GM23338 (cell line): ENCODE measurements around the gene DGKG.

ENCODE experiments used
- CREB1 ChIP-seq: fragments of 250-450 bp; sonication (Bioruptor Pico); IDR thresholded peaks from 2 replicates; pipeline ENCODE4 v1.5.0; 2020; ENCODE audit warnings: low read depth, mild to moderate bottlenecking, moderate library complexity
- CTCF ChIP-seq, 2 experiments: fragments of 200-600 bp in 1 of 2; sonication (generic) in 1 of 2; conservative IDR thresholded peaks; 2 replicates each; pipeline versions ENCODE4 v1.5.1 to v1.6.1; 2016 to 2017; ENCODE audit warnings: antibody characterized with exemption in 2 of 2, low read depth in 2 of 2, mild to moderate bottlenecking in 2 of 2, moderate library complexity in 1 of 2
- EZH2 ChIP-seq: fragments of 200-600 bp; sonication (generic); IDR thresholded peaks from one replicate; pipeline ENCODE4 v1.8.0; 2017; ENCODE audit warnings: antibody characterized with exemption, mild to moderate bottlenecking, low read depth; ENCODE audit not compliant: unreplicated experiment
- POLR2AphosphoS5 ChIP-seq: IDR thresholded peaks from 2 replicates; pipeline ENCODE4 v1.6.1; 2016; ENCODE audit warnings: antibody characterized with exemption, low read depth
- REST ChIP-seq: IDR thresholded peaks from one replicate; pipeline ENCODE4 v1.6.1; 2018; ENCODE audit warnings: antibody characterized with exemption; ENCODE audit not compliant: unreplicated experiment
- ZNF462 ChIP-seq: fragments of 250-450 bp; sonication (Bioruptor Pico); IDR thresholded peaks from 2 replicates; pipeline ENCODE4 v1.5.0; 2020; ENCODE audit warnings: mild to moderate bottlenecking, moderate library complexity

- TF ChIP-seq REST (no peak), CTCF (conservative IDR thresholded peaks at IDR 0.05; ENCODE audit: low read depth in 2 of 2) (no peak), EZH2 (no peak), POLR2AphosphoS5 (no peak), ZNF462 (CRISPR knock-in tag) (no peak), CREB1 (CRISPR knock-in tag) (no peak)
Observed at GRCh38 chr3:186251948-186252619, 110.0 kb downstream of the DGKG start.
